Right cardiac atrium (tissue), 5 donors: ENCODE measurements around the gene PCNT. TPM values are rescaled to one million over a fixed set of nuclear protein-coding genes. Genes with fewer than 3 reads are reported as not detected.
A peak's percentile ranks its signal among the peaks of the same experiment; 100 is the strongest.

ENCODE experiments used
- ATAC-seq, 2 donors: fragments of 200-7000 bp; cut with Tn5 transposase; one replicate each; pipeline versions ENCODE4 v1.8.0 to v1.9.1; 2020; ENCODE audit warnings: moderate library complexity in 2 of 2, mild to moderate bottlenecking in 1 of 2
- DNase-seq, 3 donors: peaks; one replicate each; pipeline ENCODE4 v3.0.0-alpha.2; 2020
- H3K27ac ChIP-seq: one replicate; pipeline ENCODE4 v1.5.1; 2013; ENCODE audit warnings: mild to moderate bottlenecking, low read length, control low read depth, moderate library complexity
- H3K27me3 ChIP-seq: one replicate; pipeline ENCODE4 v1.6.1; 2013; ENCODE audit not compliant: control insufficient read depth, insufficient read depth
- H3K4me1 ChIP-seq: one replicate; pipeline ENCODE4 v1.6.1; 2013; ENCODE audit warnings: low read length; ENCODE audit not compliant: control insufficient read depth, insufficient read depth
- H3K4me3 ChIP-seq: one replicate; pipeline ENCODE4 v1.5.1; 2013; ENCODE audit warnings: low read length, control low read depth
- H3K9me3 ChIP-seq: one replicate; pipeline ENCODE4 v1.6.1; 2013; ENCODE audit warnings: low read length; ENCODE audit not compliant: control insufficient read depth
- WGBS: extraction: QIAGEN DNeasy Blood & Tissue Kit; methylation state at CpG from one replicate; pipeline ENCODE4 v1.1.7; 2013; 5-methylcytosine and 5-hydroxymethylcytosine counted together
- intact Hi-C, 4 donors: fragments of 100-400 bp; cut with DNase I; formaldehyde crosslinking; loops; one replicate each; pipeline versions ENCODE4 v1.11.0 to v1.14.0; 2022 to 2023
- polyA plus RNA-seq: library from polyadenylated mRNA; stranded (reverse); fragments of 200-250 nt; gene quantifications from one replicate; pipeline ENCODE4 v1.2.3, GENCODE V29; 2013
- total RNA-seq, 4 donors: library from RNA; stranded (reverse); fragmentation: NEBNext Ultra II Directional; extraction: Animal tissue kit (Norgen Biotek cat#: 25700); gene quantifications; one replicate each; pipeline ENCODE4 v1.2.1, GENCODE V29; 2021
- donor health status: healthy with polysubstance abuse.
- donor health status: DM: no; HTN: yes; CAD: no.
- donor health status: DM: no; HTN: no; CAD: no.
- donor health status: DM: no; HTN: yes; CAD: no; lungs with severe emphysema.
- donor health status: DM: yes; HTN: yes; CAD: no.

Gene PCNT
- total and polyA plus RNA-seq, 5 donors: 20.8 to 29.6 (median 27.6) TPM

- whole genome bisulfite sequencing: 56% methylated on average over 4 of the region's 4 CpGs
These were observed 3.6 kb upstream of the PCNT start for GRCh38 chr21:46320331-46320801.

GRCh38 chr21:46322351-46323226 is 1.4 kb upstream of the PCNT start:
- ATAC-seq (no peak), DNase-seq (peak in 2 of 3 donors; percentile 56 to 64)
- Histone ChIP-seq H3K27ac (no peak overlapping the region), H3K4me1 (peaks cover 8% of the 10 kb centered on the region), H3K27me3 (no peaks in the 10 kb centered on the region), H3K4me3 (peak overlapping the region; percentile 71), H3K9me3 (no peaks in the 10 kb centered on the region)
- intact Hi-C loops: no loop called here
- WGBS: 4% methylated on average over 50 of the region's 50 CpGs

More at GRCh38 chr21:46320331-46320801, 3.6 kb upstream of the PCNT start:
- H3K27ac ChIP-seq: no peak overlapping the region
- H3K27me3 ChIP-seq: no peaks in the 10 kb centered on the region
- H3K9me3 ChIP-seq: no peaks in the 10 kb centered on the region
- intact Hi-C loops: no loop called here
- no peak overlapping the region for H3K4me3 ChIP-seq
- DNase-seq (no peak), ATAC-seq (no peak)
- peaks cover 5% of the 10 kb centered on the region for H3K4me1 ChIP-seq

- Histone ChIP-seq H3K4me1 (peaks cover 8% of the 10 kb centered on the region), H3K27me3 (no peaks in the 10 kb centered on the region), H3K4me3 (peak overlapping the region; percentile 71), H3K27ac (no peak overlapping the region), H3K9me3 (no peaks in the 10 kb centered on the region)
- ATAC-seq (no peak), DNase-seq (no peak)
- under 1% methylated on average over 34 of the region's 34 CpGs for WGBS
- intact Hi-C loops: no loop called here
These were observed 688 bp upstream of the PCNT start for GRCh38 chr21:46323227-46323709.

- DNase-seq (peak; percentile 86 to 95 (median 95)), ATAC-seq (peak; percentile 92 to 93)
- H3K4me3 ChIP-seq: peak overlapping the region; percentile 93
- H3K9me3 ChIP-seq: no peaks in the 10 kb centered on the region
- no peaks in the 10 kb centered on the region for H3K27me3 ChIP-seq
- peaks cover 8% of the 10 kb centered on the region for H3K4me1 ChIP-seq
- WGBS: under 1% methylated on average over 98 of the region's 98 CpGs
- intact Hi-C loops: loop anchor here in 1 of 4 donors (2.0 kb wide), 1 partner anchor 38 kb away; the partner anchor contains the start of gene YBEY
- H3K27ac ChIP-seq: peak overlapping the region; percentile 99
These were observed 575 bp downstream of the PCNT start for GRCh38 chr21:46324390-46325072.

GRCh38 chr21:46325073-46325912 is 1.3 kb downstream of the PCNT start:
- Histone ChIP-seq H3K4me3 (peak overlapping the region; percentile 93), H3K4me1 (peaks cover 8% of the 10 kb centered on the region), H3K27ac (peak overlapping the region; percentile 73), H3K27me3 (no peaks in the 10 kb centered on the region), H3K9me3 (no peaks in the 10 kb centered on the region)
- WGBS: 9% methylated on average over 43 of the region's 43 CpGs
- ATAC-seq (peak; percentile 22 to 43), DNase-seq (peak; percentile 63 to 76 (median 72))
- intact Hi-C loops: loop anchor here in 1 of 4 donors (2.0 kb wide), 1 partner anchor 38 kb away; the partner anchor contains the start of gene YBEY

- DNase-seq: no peak
- intact Hi-C loops: no loop called here
- no peak overlapping the region for H3K27ac ChIP-seq
These were observed 2.3 kb downstream of the PCNT start for GRCh38 chr21:46326110-46326703.

GRCh38 chr21:46327711-46328110 is 3.8 kb downstream of the PCNT start:
- Histone ChIP-seq H3K4me1 (peaks cover 3% of the 10 kb centered on the region), H3K27ac (no peak overlapping the region), H3K27me3 (no peaks in the 10 kb centered on the region), H3K9me3 (no peaks in the 10 kb centered on the region), H3K4me3 (no peak overlapping the region)
- DNase-seq: no peak
- intact Hi-C loops: no loop called here
- no peak for ATAC-seq
- WGBS: 83% methylated on average over 4 of the region's 4 CpGs

More at GRCh38 chr21:46326110-46326703, 2.3 kb downstream of the PCNT start:
- WGBS: 97% methylated on average over 15 of the region's 15 CpGs
- H3K4me1 ChIP-seq: peaks cover 8% of the 10 kb centered on the region
- no peaks in the 10 kb centered on the region for H3K27me3 ChIP-seq
- no peak overlapping the region for H3K4me3 ChIP-seq
- no peak for ATAC-seq
- H3K9me3 ChIP-seq: no peaks in the 10 kb centered on the region

- H3K27me3 ChIP-seq: no peaks in the 10 kb centered on the region
- 79% methylated on average over 5 of the region's 5 CpGs for WGBS
- no peak for DNase-seq
- H3K9me3 ChIP-seq: no peaks in the 10 kb centered on the region
- intact Hi-C loops: no loop called here
- ATAC-seq: no peak
- no peak overlapping the region for H3K4me3 ChIP-seq
- no peak overlapping the region for H3K27ac ChIP-seq
- H3K4me1 ChIP-seq: peaks cover 3% of the 10 kb centered on the region
These were observed 4.2 kb downstream of the PCNT start for GRCh38 chr21:46328151-46328550.

GRCh38 chr21:46329796-46330195 is 5.8 kb downstream of the PCNT start:
- no peaks in the 10 kb centered on the region for H3K9me3 ChIP-seq
- DNase-seq (no peak), ATAC-seq (no peak)
- H3K4me1 ChIP-seq: peaks cover 3% of the 10 kb centered on the region
- H3K27me3 ChIP-seq: no peaks in the 10 kb centered on the region
- intact Hi-C loops: no loop called here
- WGBS: 94% methylated on average over 2 of the region's 2 CpGs
- H3K27ac ChIP-seq: no peak overlapping the region
- H3K4me3 ChIP-seq: no peak overlapping the region
